ENCODE data around the gene TEN1. TPM values are rescaled to one million over a fixed set of nuclear protein-coding genes. Genes with fewer than 3 reads are reported as not detected.

Gene TEN1
- total RNA-seq, 2 donors from 2014 or later, result 6.0 to 8.1 TPM

DNA sequence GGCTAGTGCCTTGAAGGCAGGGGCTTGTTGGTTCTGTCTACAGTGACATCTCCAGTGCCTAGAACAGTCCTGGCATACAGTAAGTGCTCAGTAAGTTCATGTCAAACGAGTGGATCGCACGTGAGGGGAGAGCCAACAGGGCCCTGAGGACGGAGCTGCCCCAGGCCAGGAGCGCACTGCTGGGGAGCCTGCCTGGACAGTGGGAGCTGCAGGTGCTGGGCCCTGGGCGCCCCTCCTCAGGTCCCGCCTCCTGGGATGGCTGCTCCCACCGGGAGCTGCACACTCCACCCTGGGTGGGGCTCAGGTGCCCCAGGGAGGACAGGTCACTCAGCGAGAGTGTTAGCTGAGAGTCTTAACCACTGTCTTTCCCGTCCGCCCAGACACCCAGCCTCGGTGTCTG, 46.3 kb downstream of the TEN1 start:
- no peak overlapping the region for H3K4me3 ChIP-seq
- TF ChIP-seq, protein P1, sequence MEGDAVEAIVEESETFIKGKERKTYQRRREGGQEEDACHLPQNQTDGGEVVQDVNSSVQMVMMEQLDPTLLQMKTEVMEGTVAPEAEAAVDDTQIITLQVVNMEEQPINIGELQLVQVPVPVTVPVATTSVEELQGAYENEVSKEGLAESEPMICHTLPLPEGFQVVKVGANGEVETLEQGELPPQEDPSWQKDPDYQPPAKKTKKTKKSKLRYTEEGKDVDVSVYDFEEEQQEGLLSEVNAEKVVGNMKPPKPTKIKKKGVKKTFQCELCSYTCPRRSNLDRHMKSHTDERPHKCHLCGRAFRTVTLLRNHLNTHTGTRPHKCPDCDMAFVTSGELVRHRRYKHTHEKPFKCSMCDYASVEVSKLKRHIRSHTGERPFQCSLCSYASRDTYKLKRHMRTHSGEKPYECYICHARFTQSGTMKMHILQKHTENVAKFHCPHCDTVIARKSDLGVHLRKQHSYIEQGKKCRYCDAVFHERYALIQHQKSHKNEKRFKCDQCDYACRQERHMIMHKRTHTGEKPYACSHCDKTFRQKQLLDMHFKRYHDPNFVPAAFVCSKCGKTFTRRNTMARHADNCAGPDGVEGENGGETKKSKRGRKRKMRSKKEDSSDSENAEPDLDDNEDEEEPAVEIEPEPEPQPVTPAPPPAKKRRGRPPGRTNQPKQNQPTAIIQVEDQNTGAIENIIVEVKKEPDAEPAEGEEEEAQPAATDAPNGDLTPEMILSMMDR (IDR thresholded peaks at IDR 0.05), result no peak
- ATAC-seq (ENCODE audit: insufficient number of reproducible peaks, low FRiP score, low read depth), result no peak

GRCh38 chr17:76026714-76027158, 47.7 kb downstream of the TEN1 start:
- Histone ChIP-seq H3K27me3 (replicated peaks; ENCODE audit: insufficient read depth) (no peaks in the 10 kb centered on the region), H3K4me3 (no peak overlapping the region), H3K9me3 (no peaks in the 10 kb centered on the region), H3K27ac (no peak overlapping the region), H3K4me1 (ENCODE audit: control insufficient read depth in 1 of 2, low read depth in 2 of 2) (no peaks in the 10 kb centered on the region), H3K36me3 (no peaks in the 10 kb centered on the region)
- no peak for ATAC-seq (ENCODE audit: insufficient number of reproducible peaks, low FRiP score, low read depth)
- TF ChIP-seq, protein P1 (IDR thresholded peaks at IDR 0.05), result no peak
- DNase-seq (ENCODE audit: low spot score), result no peak

More for the DNA sequence above, 46.3 kb downstream of the TEN1 start:
- Histone ChIP-seq H3K27ac (no peak overlapping the region), H3K4me1 (ENCODE audit: control insufficient read depth in 1 of 2, low read depth in 2 of 2) (no peaks in the 10 kb centered on the region), H3K36me3 (no peaks in the 10 kb centered on the region), H3K27me3 (replicated peaks; ENCODE audit: insufficient read depth) (no peaks in the 10 kb centered on the region), H3K9me3 (no peaks in the 10 kb centered on the region)
- no peak for DNase-seq (ENCODE audit: low spot score)

DNA sequence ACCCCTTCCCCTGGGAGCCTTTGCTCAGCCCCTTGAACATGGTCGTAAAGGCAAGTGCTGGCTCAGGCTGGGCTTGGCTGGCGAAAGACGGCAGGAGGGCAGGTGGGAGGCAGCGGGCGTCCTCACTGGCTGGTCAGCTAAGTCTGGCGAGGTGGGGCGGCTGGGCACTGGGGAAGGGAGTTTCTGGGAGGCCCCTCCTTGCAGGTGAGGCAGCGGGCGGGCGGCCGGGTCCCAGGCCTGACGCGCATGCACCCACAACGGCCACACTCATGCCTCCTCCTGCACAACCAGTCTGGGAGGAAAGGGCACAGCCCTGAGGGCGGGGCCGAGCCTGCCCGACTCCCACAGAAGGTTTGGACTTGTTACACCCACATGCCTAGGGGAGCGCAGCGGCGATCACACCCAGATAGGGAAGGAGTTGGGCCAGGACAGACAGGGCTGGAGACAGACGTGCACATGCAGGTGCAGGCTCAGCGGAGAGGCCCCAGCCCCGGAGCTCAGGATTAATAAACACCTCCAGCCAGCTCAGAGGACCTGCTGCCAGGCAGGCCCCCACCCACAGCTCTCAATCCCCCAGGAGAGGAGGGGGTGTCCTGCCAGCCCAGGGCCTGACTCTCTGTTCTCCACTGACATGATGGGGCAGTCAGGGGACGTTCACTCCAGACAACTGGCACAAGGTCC, 48.3 kb downstream of the TEN1 start, which contains the start of gene EVPL:
Gene EVPL, minus strand, starts transcription at position 148 of the 681 bp plus-strand sequence. Its CDS starts 108 bp downstream, at position 40.
- ATAC-seq (ENCODE audit: insufficient number of reproducible peaks, low FRiP score, low read depth) (no peak), DNase-seq (ENCODE audit: low spot score) (no peak)
- TF ChIP-seq, protein P1 (IDR thresholded peaks at IDR 0.05), result no peak
- H3K27me3 ChIP-seq (replicated peaks; ENCODE audit: insufficient read depth), result no peaks in the 10 kb centered on the region
- H3K9me3 ChIP-seq, result no peaks in the 10 kb centered on the region
- H3K36me3 ChIP-seq, result no peaks in the 10 kb centered on the region
- no peak within 1 kb of the TSS for H3K4me3 ChIP-seq
- H3K4me1 ChIP-seq (ENCODE audit: control insufficient read depth in 1 of 2, low read depth in 2 of 2), result no peaks in the 10 kb centered on the region
- H3K27ac ChIP-seq, result no peak within 1 kb of the TSS

- DNase-seq (ENCODE audit: low spot score), result no peak
- Histone ChIP-seq H3K27me3 (replicated peaks; ENCODE audit: insufficient read depth) (no peaks in the 10 kb centered on the region), H3K36me3 (no peaks in the 10 kb centered on the region), H3K27ac (no peak overlapping the region), H3K9me3 (no peaks in the 10 kb centered on the region), H3K4me3 (no peak overlapping the region), H3K4me1 (ENCODE audit: control insufficient read depth in 1 of 2, low read depth in 2 of 2) (no peaks in the 10 kb centered on the region)
- TF ChIP-seq, protein P1 (IDR thresholded peaks at IDR 0.05), result no peak
- ATAC-seq (ENCODE audit: insufficient number of reproducible peaks, low FRiP score, low read depth), result no peak
Measured at GRCh38 chr17:76032073-76032779, 53.2 kb downstream of the TEN1 start.

DNA sequence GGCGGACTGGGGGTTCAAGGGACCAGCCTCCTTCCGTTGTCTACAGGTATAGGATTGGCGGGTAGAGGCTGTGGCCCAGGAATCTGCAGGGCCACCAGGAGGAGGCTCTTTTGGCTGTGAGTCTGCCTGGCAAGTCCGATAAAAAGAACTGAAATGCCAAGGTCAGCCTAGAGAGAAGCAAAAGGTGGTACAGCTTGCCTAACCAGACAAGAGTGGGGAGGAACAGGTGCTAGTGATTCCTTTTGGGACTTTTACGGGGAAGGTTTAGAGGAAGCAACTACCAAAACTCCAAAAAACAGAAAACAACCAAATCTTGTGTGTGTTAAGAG, 53.7 kb downstream of the TEN1 start:
- H3K36me3 ChIP-seq, result no peaks in the 10 kb centered on the region
- H3K4me1 ChIP-seq (ENCODE audit: control insufficient read depth in 1 of 2, low read depth in 2 of 2), result no peaks in the 10 kb centered on the region
- H3K4me3 ChIP-seq, result no peak overlapping the region
- TF ChIP-seq, protein P1 (IDR thresholded peaks at IDR 0.05), result no peak
- no peaks in the 10 kb centered on the region for H3K27me3 ChIP-seq (replicated peaks; ENCODE audit: insufficient read depth)
- ATAC-seq (ENCODE audit: insufficient number of reproducible peaks, low FRiP score, low read depth) (no peak), DNase-seq (ENCODE audit: low spot score) (no peak)
- no peak overlapping the region for H3K27ac ChIP-seq
- no peaks in the 10 kb centered on the region for H3K9me3 ChIP-seq

Measured in thoracic aorta (tissue), 2 donors.